Left lung (tissue), 10 donors: Measurements from ENCODE around the gene CHRND. TPM values are rescaled to one million over a fixed set of nuclear protein-coding genes. Genes with fewer than 3 reads are reported as not detected.

Experiments
- ATAC-seq: fragments of 200-7000 bp; cut with Tn5 transposase; one replicate; pipeline ENCODE4 v1.9.1; 2020; ENCODE audit warnings: moderate library complexity
- DNase-seq, 4 donors: peaks; one replicate each; pipeline ENCODE4 v3.0.0-alpha.2; 2013 to 2020
- H3K27ac ChIP-seq, 2 donors: fragments of 200-600 bp; sonication (generic) in 1 of 2; one replicate each; pipeline versions ENCODE4 v1.5.0 to v1.8.0; 2020 to 2021
- H3K27me3 ChIP-seq, 2 donors: fragments of 200-600 bp; sonication (generic) in 1 of 2; one replicate each; pipeline versions ENCODE4 v1.5.0 to v1.8.0; 2020 to 2021
- H3K36me3 ChIP-seq, 2 donors: fragments of 200-600 bp; sonication (generic) in 1 of 2; one replicate each; pipeline versions ENCODE4 v1.5.0 to v1.8.0; 2020 to 2021
- H3K4me1 ChIP-seq, 2 donors: fragments of 200-600 bp; one replicate each; pipeline ENCODE4 v1.8.0; 2021
- H3K4me3 ChIP-seq, 2 donors: fragments of 200-600 bp; sonication (generic) in 1 of 2; one replicate each; pipeline versions ENCODE4 v1.5.0 to v1.8.0; 2020 to 2021; ENCODE audit warnings: mild to moderate bottlenecking in 1 of 2
- H3K9me3 ChIP-seq, 2 donors: fragments of 200-600 bp; sonication (generic) in 1 of 2; one replicate each; pipeline versions ENCODE4 v1.5.0 to v1.8.0; 2020 to 2021
- CTCF ChIP-seq, 2 donors: fragments of 200-600 bp; sonication (generic) in 1 of 2; IDR thresholded peaks; one replicate each; pipeline versions ENCODE4 v1.5.0 to v1.8.0; 2021; ENCODE audit warnings: antibody characterized with exemption in 2 of 2
- intact Hi-C, 2 donors: fragments of 100-400 bp; cut with DNase I; formaldehyde crosslinking; loops; one replicate each; pipeline versions ENCODE4 v1.11.2 to v1.14.2; 2022
- polyA plus RNA-seq, 6 donors: library from polyadenylated mRNA; unstranded; fragments of 120-200 nt; gene quantifications; one replicate each; pipeline ENCODE4 v1.2.1, GENCODE V29; 2013; ENCODE audit not compliant: insufficient read length in 6 of 6
- total RNA-seq, 2 donors: library from RNA; stranded (reverse); fragmentation: NEBNext Ultra II Directional; extraction: Animal tissue kit (Norgen Biotek cat#: 25700); gene quantifications; one replicate each; pipeline ENCODE4 v1.2.1, GENCODE V29; 2021
- donor health status: DM: no; HTN: yes; CAD: no.
- donor health status: DM: no; HTN: no; CAD: no.

CHRND gene
- total and polyA plus RNA-seq, 8 donors, result not detected

- H3K9me3 ChIP-seq, result no peaks in the 10 kb centered on the region
- no peak overlapping the region for H3K27ac ChIP-seq
- no peaks in the 10 kb centered on the region for H3K36me3 ChIP-seq
- intact Hi-C loops, result loop anchor here in 1 of 2 donors (5.0 to 10.0 kb wide), 2 partner anchors 69 to 616 kb away; no protein-coding TSS in a partner anchor
- DNase-seq (no peak), ATAC-seq (no peak)
- H3K27me3 ChIP-seq, result peaks cover 40 to 76% of the 10 kb centered on the region in 2 donors
- H3K4me3 ChIP-seq, result no peak overlapping the region
- TF ChIP-seq CTCF (IDR thresholded peaks at IDR 0.05), result no peak
- peaks cover 12 to 28% of the 10 kb centered on the region in 2 donors for H3K4me1 ChIP-seq
These were observed 4.9 kb upstream of the CHRND start for GRCh38 chr2:232521098-232521497.

GRCh38 chr2:232521959-232522622 is 3.9 kb upstream of the CHRND start:
- Histone ChIP-seq H3K27ac (no peak overlapping the region), H3K27me3 (peaks cover 45 to 85% of the 10 kb centered on the region in 2 donors), H3K4me3 (no peak overlapping the region), H3K9me3 (no peaks in the 10 kb centered on the region), H3K36me3 (no peaks in the 10 kb centered on the region), H3K4me1 (peaks cover 12 to 28% of the 10 kb centered on the region in 2 donors)
- TF ChIP-seq CTCF (IDR thresholded peaks at IDR 0.05), result peak; percentile 87 to 95
- DNase-seq (peak in 2 of 4 donors; percentile 50 to 93), ATAC-seq (peak; percentile 81)
- intact Hi-C loops, result loop anchor here in 1 of 2 donors (5.0 to 10.0 kb wide), 2 partner anchors 70 to 617 kb away; no protein-coding TSS in a partner anchor

- TF ChIP-seq CTCF (IDR thresholded peaks at IDR 0.05), result no peak
- intact Hi-C loops, result loop anchor here in 1 of 2 donors (5.0 to 10.0 kb wide), 2 partner anchors 71 to 618 kb away; no protein-coding TSS in a partner anchor
These were observed 3.1 kb upstream of the CHRND start for GRCh38 chr2:232522623-232523401.

GRCh38 chr2:232523402-232523681 is 2.6 kb upstream of the CHRND start:
- intact Hi-C loops, result loop anchor here in 1 of 2 donors (5.0 to 10.0 kb wide), 2 partner anchors 71 to 619 kb away; no protein-coding TSS in a partner anchor
- Histone ChIP-seq H3K4me1 (peaks cover 12 to 28% of the 10 kb centered on the region in 2 donors), H3K27ac (no peak overlapping the region), H3K27me3 (peaks cover 45 to 97% of the 10 kb centered on the region in 2 donors), H3K4me3 (no peak overlapping the region), H3K36me3 (no peaks in the 10 kb centered on the region), H3K9me3 (no peaks in the 10 kb centered on the region)
- ATAC-seq (no peak), DNase-seq (no peak)
- TF ChIP-seq CTCF (IDR thresholded peaks at IDR 0.05), result no peak

More at GRCh38 chr2:232522623-232523401, 3.1 kb upstream of the CHRND start:
- no peak overlapping the region for H3K4me3 ChIP-seq
- no peak overlapping the region for H3K27ac ChIP-seq
- ATAC-seq (no peak), DNase-seq (no peak)
- peaks cover 45 to 92% of the 10 kb centered on the region in 2 donors for H3K27me3 ChIP-seq
- no peaks in the 10 kb centered on the region for H3K36me3 ChIP-seq
- H3K9me3 ChIP-seq, result no peaks in the 10 kb centered on the region
- peaks cover 12 to 28% of the 10 kb centered on the region in 2 donors for H3K4me1 ChIP-seq
